Hepatocyte (in vitro differentiated cells): ENCODE data around the gene IGFL1.

Source experiments
- EZH2 ChIP-seq: fragments of 200-600 bp; sonication (generic); IDR thresholded peaks from 2 replicates; pipeline ENCODE4 v1.6.1; 2016; ENCODE audit warnings: antibody characterized with exemption, mild to moderate bottlenecking, borderline replicate concordance
- EZH2phosphoT487 ChIP-seq: fragments of 200-600 bp; sonication (generic); IDR thresholded peaks from one replicate; pipeline ENCODE4 v1.6.1; 2018; ENCODE audit warnings: antibody characterized with exemption, mild to moderate bottlenecking, low read depth, moderate library complexity; ENCODE audit not compliant: unreplicated experiment, severe bottlenecking
- TF ChIP-seq, protein P1 (sequence below): fragments of 200-600 bp; sonication (generic); IDR thresholded peaks from 2 replicates; pipeline ENCODE4 v1.5.1; 2016; ENCODE audit warnings: antibody characterized with exemption, mild to moderate bottlenecking; ENCODE audit not compliant: poor library complexity

DNA sequence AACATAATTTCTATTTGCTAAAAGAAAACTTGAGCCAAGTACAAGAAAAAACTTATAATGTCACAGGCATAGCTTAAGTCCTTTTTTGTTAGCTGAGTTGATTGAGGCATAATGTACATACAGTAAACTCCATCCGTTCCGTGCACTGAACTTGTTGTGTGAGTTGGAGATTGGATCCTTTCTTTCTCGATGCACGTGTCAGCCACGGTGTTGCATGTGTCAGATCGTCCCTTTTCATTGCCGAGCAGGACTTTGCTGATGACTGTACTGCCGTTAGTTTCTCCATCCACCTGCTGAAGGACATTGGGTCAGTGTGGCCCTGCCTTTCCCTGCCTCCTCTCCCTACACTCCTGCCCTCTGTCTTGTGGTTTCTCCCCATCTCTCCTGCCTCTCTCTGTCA, 47.1 kb upstream of the IGFL1 start:
- TF ChIP-seq, protein P1, sequence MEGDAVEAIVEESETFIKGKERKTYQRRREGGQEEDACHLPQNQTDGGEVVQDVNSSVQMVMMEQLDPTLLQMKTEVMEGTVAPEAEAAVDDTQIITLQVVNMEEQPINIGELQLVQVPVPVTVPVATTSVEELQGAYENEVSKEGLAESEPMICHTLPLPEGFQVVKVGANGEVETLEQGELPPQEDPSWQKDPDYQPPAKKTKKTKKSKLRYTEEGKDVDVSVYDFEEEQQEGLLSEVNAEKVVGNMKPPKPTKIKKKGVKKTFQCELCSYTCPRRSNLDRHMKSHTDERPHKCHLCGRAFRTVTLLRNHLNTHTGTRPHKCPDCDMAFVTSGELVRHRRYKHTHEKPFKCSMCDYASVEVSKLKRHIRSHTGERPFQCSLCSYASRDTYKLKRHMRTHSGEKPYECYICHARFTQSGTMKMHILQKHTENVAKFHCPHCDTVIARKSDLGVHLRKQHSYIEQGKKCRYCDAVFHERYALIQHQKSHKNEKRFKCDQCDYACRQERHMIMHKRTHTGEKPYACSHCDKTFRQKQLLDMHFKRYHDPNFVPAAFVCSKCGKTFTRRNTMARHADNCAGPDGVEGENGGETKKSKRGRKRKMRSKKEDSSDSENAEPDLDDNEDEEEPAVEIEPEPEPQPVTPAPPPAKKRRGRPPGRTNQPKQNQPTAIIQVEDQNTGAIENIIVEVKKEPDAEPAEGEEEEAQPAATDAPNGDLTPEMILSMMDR = no peak
- TF ChIP-seq EZH2 = no peak
- no peak for TF ChIP-seq EZH2phosphoT487
